ENCODE measurements around the gene CEP85L.

CEP85L gene

DNA sequence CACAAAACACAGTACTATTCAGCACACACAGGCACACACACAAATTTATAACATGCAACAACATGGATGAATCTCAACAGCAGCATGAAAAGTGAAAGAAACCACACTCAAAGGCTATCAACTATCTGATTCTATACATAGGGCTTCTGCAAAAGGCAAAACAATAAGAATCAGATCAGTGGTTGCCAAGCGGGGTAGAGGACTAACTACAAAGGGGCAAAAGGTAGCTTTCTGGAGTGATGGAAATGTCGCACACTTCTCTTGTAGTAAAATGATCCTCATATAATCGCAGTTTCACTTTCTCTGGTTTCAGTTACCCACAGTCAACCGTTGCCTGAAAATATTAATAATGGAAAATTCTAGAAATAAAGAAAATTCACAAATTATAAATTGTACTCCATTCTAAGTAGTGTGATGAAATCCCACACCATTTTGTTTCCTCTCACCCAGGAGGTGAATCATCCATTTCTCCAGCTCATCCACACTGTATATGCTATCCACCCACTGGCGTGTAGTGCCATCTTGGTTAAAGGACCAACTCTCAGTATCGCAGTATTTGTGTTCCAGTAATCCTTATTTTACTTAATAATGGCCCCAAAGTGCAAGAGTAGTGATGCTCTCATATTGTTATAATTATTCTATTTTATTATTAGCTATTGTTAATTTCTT, 116.1 kb downstream of the CEP85L start:
- no peak for DNase-seq

DNA sequence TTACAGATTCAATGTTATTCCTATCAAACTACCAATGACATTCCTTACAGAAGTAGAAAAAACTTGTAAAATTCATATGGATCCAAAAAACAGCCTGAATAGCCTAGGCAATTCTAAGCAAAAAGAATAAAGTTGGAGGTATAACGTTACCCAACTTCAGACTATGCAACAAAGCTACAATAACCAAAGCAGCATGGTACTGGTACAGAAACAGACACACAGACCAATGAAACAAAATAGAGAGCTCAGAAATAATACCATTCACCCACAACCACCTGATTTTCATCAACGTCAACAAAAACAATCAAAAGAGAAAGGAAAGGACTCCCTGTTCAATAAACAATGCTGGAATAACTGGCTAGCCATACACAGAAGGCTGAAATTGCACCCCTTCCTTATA, 120.4 kb downstream of the CEP85L start:
- DNase-seq = no peak

- no peak for DNase-seq
Measured at GRCh38 chr6:118529756-118530155, 121.6 kb downstream of the CEP85L start.

DNA sequence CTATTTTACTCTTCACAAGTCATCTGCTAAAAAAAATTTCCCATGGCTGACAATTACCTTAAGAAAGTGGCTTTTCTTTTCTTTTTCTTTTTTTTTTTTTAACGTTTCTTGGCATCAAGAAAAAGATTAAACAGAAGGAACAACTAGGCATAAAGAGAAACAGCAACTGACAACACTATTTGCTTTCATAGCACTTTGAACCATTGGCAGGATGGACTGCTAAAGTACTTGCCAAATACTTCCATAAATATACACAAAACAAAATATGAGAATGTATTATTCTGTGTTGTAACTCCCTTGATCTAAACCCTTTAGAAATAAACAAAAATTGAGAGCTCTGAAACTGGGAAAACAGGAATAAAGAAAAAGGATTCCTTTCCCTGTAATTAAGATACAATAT, 123.3 kb downstream of the CEP85L start:
- DNase-seq = no peak

- no peak for DNase-seq
Measured at GRCh38 chr6:118525913-118526780, 125.2 kb downstream of the CEP85L start.

- no peak for DNase-seq
Measured at GRCh38 chr6:118524686-118525085, 126.7 kb downstream of the CEP85L start.

DNA sequence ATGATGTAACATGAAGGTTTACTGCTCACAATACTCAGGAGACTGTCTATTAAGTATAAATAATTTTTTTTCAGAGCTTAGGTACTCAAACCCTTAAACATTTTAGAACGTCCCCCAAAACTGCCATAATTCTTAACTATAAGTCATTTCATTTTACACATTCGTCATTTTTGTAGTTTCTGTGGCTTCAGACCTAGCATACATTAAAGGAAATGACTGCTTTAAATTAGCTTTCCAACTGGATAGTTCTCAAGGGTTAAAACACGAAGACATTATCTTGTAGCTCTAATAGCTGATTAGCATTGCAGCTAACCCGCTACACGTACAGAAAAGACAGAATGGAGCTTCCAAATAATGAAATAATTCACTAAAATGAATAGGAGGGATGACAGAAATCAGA, 128.2 kb downstream of the CEP85L start:
- DNase-seq = no peak

- no peak for DNase-seq
Measured at GRCh38 chr6:118522422-118522821, 129.0 kb downstream of the CEP85L start.

DNA sequence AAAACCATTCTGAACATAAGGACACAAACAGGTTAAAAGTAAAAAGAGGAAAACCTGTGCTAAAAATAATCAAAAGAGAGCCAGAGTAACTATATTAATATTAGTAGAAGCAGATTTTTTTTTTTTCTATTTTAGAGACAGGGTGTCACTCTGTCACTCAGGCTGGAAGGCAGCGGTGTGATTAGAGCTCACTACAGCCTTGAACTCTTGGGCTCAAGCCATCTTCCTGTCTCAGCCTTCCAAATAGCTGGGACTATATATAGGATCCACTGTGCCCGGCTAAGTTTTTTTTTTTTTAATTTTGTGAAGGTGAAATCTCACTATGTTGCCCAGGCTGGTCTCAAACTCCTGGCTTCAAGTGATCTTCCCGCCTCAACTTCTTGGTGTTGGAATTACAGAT, 136.7 kb downstream of the CEP85L start:
- no peak for DNase-seq

GRCh38 chr6:118511930-118512715, 139.3 kb downstream of the CEP85L start:
- no peak for DNase-seq

DNA sequence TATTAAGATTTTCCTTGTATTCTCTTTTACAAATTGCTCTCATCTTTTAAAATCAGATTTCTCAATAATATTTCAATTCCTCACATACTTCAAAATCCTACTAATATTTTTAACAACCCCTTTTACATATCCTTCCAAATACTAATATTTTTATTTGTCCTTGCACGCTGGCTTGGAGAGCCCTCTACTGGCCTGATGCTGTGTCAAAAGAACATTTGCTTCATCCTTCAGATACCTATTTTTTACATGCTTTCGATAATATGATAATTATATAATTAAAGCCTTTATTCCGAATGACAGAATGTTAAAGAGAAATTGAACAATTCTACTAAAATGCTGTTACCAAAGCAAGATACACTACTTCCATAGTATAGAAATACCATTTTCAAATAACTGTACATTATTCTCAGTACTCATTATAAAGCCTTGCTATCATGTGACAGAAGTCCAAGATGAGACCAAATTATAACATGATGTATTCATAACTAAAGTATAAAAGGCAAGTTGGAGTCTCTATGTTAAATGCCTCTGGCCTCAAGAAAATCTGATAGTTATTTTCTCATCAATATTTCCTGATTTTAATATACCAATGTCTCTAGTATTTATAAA, 142.3 kb downstream of the CEP85L start:
- peak; percentile 4 for DNase-seq

- no peak for DNase-seq
Measured at GRCh38 chr6:118507636-118508035, 143.8 kb downstream of the CEP85L start.

- DNase-seq = no peak
Measured at GRCh38 chr6:118506071-118506638, 145.2 kb downstream of the CEP85L start.

GRCh38 chr6:118505656-118506055, 145.7 kb downstream of the CEP85L start:
- DNase-seq = no peak

GRCh38 chr6:118504611-118505010, 146.8 kb downstream of the CEP85L start:
- DNase-seq = no peak

DNA sequence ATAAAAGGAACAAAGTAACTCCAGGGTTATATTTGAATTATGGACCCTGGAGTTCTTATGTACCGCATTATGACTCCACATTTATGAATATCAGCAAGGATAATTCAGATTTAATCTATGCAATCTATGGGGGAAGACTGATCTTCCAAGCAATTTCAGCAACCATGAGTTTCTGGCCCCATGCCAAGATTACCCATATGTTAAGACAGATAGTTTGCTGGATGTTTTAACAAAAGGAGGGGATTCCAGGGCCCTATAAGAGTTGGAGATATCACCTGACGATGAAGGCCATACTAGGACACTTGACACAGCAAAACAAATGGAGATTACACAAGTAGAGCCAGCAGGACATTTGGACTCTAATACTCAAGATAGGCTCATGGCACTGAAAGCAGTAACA, 149.2 kb downstream of the CEP85L start:
- no peak for DNase-seq

GRCh38 chr6:118501765-118502164, 149.6 kb downstream of the CEP85L start:
- no peak for DNase-seq

GRCh38 chr6:118501099-118501498, 150.3 kb downstream of the CEP85L start:
- DNase-seq = no peak

GRCh38 chr6:118500130-118501015, 151.0 kb downstream of the CEP85L start:
- DNase-seq = no peak

DNA sequence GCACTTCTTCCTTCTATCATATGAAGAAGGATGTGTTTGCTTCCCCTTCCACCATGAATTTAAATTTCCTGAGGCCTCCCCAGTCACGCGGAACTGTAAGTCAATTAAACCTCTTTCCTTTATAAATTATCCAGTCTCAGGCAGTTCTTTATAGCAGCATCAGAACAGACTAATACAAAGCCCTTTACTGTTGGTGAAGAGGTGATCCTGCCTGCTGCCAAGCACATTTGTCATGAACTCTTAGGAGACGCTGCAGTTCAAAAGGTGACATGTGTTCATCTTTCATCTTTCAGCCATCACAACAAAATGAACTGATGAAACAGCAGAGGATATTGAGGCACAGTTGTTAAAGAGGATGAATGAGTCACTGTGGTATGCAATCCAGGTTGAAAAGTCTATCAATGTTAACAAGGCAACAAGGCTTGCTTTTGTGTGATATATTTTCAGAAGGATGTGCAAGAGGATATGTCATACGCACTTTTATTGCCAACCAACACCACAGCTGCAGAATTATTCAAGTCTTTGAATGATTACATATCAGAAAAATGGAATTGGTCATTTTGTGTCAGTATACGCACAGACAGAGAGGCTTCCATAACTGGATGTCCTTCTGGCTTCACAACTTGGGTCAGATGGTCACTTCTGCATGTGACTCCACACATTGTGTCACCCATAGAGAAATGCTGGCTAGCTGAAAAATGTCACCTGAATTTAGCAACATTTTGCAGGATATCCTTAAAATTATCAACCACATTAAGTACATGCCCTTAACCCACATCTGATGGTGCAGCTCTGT, 155.7 kb downstream of the CEP85L start:
- DNase-seq = no peak

DNA sequence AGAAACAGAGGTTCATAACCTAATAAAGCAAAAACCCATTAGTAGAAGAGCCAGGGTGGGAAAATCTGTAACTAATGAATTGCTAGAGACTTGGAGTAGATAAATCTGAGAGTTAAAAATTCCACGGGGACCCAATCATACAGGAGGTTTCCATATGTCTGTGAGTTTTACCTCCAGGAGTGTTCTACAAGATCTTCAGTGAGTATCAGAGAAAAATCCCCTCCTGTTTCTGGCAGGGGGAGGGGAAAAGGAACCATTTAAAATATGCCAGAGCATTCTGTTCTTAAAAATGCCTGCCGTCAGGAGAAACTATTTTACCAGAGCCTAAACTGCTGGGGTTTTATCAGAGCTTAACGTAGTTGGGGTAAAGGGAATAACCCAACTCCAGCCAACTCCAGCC, 157.3 kb downstream of the CEP85L start:
- no peak for DNase-seq

All from DMS153 (cell line).